GM18507 (cell line): ENCODE results near the gene LRRC3C.

Experiments used
- DNase-seq: peaks from one replicate; pipeline ENCODE4 v3.0.0; 2011; ENCODE audit warnings: low read depth; ENCODE audit not compliant: insufficient read length; ENCODE audit errors: extremely low spot score
- FAIRE-seq: peaks from 2 replicates; lab custom pipeline; 2011; peaks lifted over from hg19 to GRCh38; lab: Jason Lieb, UNC

Gene LRRC3C

GRCh38 chr17:39923230-39923629 lies 4.3 kb upstream of the LRRC3C start:
- DNase-seq (no peak), FAIRE-seq (no peak)

GRCh38 chr17:39923836-39924690 lies 3.5 kb upstream of the LRRC3C start:
- DNase-seq (no peak), FAIRE-seq (no peak)

DNA sequence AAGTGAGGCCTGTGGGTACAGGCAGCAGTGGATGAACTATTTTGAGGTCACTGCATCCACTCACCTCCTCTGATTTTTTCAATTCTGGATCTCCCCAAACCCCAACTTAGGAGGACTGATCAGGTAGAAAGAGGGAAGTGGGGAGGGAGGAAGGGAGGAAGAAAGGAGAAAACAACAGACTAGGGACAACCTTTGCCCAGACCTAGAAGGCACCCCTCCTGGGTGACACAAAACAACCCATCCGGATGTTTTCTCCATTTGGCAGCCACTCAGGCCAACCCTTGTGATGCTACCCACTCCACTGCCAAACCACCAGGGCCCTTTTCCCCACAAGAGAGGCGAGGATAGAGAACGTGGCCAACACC lies 2.9 kb upstream of the LRRC3C start:
- DNase-seq (no peak), FAIRE-seq (no peak)

- FAIRE-seq (no peak), DNase-seq (no peak)
Measured at GRCh38 chr17:39925282-39926134, 2.0 kb upstream of the LRRC3C start.

GRCh38 chr17:39926135-39926587 lies 1.4 kb upstream of the LRRC3C start:
- DNase-seq, result no peak
- FAIRE-seq, result peak; percentile 81

GRCh38 chr17:39926588-39927100 lies 888 bp upstream of the LRRC3C start:
- DNase-seq (no peak), FAIRE-seq (peak; percentile 71)

DNA sequence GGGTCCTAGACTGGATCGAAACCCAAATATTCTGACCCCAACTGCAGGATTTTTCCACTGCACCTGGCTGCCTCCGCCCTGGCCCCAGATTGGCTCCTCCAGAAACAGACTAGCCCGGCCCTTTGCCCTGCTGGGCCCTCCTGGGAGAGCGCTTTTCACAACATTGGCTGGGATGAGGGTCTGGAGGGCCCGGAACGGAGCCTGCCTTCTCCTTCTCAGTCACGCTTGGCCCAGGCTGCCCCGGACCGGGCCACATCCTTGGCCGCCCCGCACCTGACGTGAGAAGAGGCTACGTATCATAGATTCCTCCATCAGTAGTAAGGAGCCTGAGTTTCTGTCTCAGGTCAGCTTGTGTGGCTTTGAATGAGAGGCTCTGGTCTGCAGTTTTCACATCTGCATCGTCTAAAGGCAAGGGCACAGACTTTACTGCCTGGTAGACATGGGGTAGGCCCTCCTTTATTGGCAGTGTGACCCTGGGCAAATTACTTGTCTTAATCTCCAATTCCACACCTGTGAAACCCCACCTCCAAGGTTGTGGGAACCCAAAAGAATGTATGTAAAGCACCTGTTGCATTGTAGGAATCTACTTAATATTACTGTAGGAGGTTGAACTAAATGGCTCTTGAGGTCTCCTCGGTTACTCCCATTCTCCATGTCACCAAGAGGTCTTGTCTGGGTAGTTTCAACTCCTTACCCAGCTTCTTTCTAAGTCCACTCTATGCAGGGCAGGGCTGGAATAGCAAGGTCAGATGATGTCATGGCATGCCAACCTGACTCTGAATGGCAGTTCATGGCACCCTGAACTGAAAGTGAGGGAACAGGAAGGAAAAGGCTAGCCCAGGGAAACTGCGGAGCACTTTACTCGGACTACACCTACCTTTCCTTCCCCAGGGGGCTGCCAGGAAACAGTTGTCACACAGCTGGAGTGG lies 661 bp downstream of the LRRC3C start:
- FAIRE-seq (peak; percentile 47), DNase-seq (no peak)

DNA sequence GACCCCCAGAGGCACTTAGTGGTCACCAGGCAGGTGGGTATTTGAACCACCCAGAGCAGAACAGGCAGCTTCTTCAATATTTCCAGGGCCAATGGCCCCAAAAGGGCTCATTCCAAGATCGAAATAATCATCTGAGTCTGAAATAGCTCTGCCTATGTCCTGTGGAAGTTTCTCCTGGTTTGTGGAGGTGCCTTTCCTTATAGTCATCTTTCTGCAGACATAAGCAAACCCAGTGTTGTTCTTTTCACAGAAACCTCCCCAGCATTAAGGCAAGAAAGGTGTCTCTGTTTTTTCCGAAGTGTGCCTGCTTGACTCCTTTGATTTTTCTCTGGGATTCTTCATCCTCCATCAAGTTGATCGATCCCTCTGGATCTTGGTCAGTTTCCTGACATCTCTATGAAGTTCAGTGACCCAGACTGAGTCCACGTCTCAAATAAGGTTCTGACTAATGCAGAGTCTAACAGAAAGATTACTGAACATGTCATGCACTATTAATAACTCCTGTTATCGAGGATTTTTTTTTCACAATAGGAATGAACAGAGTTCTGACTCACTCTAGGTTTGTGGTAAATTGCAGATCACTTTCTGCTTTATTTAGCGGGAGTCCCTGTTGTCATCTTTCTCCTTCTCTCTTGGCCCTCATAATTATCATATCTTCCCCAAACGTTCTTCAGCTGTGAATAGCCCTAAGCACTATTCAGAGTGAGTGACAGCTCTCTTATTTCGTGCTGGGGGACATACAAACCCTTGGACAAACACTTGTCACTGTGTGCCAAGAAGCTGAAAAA lies 1.5 kb downstream of the LRRC3C start:
- FAIRE-seq, result peak; percentile 18
- DNase-seq, result no peak

DNA sequence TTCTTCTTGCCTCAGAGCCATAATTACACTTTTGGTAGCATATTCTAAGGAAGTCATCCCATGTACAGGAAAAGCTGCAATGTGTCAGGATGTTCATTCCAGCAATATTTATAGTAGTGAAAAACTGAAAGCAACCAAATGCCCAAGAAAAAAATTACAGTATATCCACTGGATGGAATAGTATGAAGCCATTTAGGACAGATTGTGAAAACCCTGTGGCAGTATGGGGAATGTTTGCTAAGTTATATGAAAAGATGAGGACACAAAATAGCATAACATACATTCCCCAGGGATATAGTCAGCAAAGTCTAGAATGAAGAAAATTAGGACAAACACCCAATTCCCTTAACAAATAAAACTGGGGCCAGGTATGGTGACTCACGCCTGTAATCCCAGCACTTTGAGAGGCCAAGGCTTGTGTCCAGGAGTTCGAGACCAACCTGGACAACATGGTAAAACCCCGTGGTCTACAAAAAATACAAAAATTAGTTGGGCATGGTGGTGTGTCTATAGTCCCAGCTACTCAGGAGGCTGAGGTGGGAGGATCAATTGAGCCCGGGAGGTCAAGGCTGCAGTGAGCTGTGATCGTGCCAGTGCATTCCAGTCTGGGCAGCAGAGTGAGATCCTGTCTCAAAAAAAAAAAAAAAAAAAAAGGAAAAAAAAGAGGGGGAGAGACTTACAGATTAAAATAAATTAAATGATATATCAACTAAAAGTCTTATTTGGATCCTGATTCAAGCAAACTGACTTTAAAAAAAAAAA lies 2.3 kb downstream of the LRRC3C start:
- no peak for FAIRE-seq
- DNase-seq, result no peak

DNA sequence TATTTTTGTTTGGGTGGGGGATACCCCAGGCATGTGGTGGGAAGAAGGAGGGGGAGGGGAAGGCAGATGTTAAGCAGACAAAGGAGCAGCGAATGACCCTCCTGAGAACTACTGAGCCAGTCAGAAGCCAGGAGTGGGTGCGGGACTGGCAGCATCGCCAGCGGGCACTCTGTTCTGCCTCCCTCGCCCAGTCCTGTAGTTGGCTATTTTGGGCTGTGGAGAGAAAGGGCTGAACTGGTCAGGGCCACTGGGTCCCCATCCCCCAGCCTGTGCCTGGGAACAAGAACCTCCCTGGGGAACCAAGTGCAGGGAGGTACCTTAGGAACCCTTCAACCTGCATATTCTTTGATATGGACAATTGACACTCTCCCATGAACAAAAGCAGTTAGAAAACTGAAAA lies 6.4 kb downstream of the LRRC3C start:
- DNase-seq, result no peak
- no peak for FAIRE-seq

- DNase-seq, result no peak
- no peak for FAIRE-seq
Measured at GRCh38 chr17:39934324-39934723, 6.8 kb downstream of the LRRC3C start.

- FAIRE-seq, result no peak
- DNase-seq, result no peak
Measured at GRCh38 chr17:39935909-39936308, 8.4 kb downstream of the LRRC3C start.

- no peak for FAIRE-seq
Measured at GRCh38 chr17:39937447-39937846, 9.9 kb downstream of the LRRC3C start.

DNA sequence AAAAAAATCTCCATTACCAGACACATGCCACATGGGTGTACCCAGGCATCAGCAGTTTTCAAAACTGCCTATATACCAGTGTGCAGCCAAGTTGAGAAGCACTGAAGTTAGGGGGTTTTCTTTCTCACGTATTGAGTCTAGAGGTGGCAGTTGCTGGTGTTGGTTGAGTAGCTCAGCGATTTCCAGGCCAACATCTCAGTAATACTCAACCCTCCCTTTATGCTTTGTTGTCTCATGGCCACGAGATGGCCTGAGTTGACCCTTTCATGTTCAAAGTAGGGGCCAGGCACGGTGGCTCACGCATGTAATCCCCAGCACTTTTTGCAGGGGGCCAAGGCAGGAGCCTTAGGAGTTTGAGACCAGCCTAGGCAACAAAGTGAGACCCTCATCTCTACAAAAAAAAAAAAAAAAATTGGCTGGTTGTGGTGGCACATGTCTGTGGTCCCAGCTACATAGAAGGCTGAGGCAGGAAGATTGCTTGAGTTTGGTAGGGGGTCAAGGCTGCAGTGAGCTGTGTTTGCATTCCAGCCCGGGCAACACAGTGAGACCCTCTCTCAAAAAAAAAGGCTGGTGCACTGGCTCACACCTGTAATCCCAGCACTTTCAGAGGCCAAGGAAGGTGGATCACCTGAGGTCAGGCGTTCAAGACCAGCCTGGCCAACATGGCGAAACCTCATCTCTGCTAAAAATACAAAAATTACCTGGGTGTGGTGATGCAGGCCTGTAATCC lies 10.8 kb downstream of the LRRC3C start:
- DNase-seq, result no peak
- FAIRE-seq, result peak; percentile 68

More at GRCh38 chr17:39937447-39937846, 9.9 kb downstream of the LRRC3C start:
- DNase-seq, result no peak

DNA sequence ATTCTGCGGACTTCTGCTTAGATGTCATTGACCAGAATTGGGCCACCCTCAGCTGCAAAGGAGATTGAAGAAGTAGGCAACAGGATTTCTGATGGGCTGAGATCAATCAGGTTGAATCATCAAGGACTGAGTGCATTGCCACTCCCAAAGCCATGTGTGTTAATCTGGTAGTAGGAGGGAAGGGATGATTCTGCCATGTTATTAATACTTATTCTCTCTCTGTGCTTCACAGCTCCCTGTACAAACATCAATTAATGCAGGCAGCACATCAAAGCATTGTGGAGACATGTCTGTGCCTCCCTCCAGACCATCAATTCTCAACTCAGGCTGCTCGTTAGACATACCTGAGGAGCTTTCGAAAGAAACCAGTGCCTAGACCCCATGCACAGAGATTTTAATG lies 11.6 kb downstream of the LRRC3C start:
- FAIRE-seq (no peak), DNase-seq (no peak)

DNA sequence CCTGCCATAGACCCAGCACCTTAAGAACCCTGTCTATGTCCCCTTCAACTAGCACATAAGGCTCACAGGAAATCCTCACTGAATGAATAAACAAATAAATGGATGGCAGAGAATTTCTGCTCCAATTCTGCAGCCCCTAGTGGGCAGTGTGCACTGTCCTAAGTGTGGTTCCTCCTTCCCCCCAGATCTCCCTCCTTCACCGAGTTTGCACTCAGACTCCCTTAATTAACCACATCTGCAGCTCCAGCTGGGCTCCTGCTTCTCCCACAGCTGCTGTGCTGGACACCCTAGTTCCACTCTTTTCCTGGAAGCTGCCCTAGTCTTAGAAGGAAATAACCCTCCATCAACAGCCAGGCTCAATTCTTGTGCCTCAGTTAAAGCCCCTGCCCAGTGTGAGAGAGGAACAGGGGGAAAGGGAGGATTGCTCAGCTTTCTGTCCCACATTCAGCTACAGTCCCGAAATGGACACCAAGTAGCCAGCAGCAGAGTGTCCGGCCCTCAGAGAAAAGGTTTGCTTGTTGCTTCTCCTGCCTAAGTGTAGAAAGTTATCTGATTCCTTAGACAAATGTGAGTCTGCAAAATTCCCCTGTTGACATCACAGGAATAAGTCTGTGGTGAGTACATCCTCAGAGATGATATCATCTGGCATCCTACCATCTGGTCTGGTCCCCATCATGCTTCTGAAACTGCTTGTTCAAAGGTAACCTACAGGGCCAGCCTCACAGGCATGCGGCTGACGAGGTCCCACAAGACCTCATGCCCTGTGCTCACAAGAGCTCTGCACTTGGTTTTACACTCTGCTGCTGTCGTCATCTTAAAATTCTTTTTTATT lies 12.3 kb downstream of the LRRC3C start:
- peak; percentile 89 for FAIRE-seq

More for the DNA sequence above, 12.3 kb downstream of the LRRC3C start:
- no peak for DNase-seq
